ENCODE results near the gene GDF11.

The GDF11 gene

GRCh38 chr12:55715833-55716581 is 26.9 kb upstream of the GDF11 start, which contains the start of gene BLOC1S1:
Gene BLOC1S1, plus strand, starts transcription at chr12:55716046. Its CDS starts 6 bp downstream, at chr12:55716052.
- H3K27ac ChIP-seq = peak within 1 kb of the TSS; percentile 99

GRCh38 chr12:55716582-55716957 is 26.4 kb upstream of the GDF11 start:
- no peak for TF ChIP-seq ZFX (IDR thresholded peaks at IDR 0.05; ENCODE audit: borderline replicate concordance)
- no peak for TF ChIP-seq CTCF (IDR thresholded peaks at IDR 0.05)
- H3K27ac ChIP-seq = peak overlapping the region; percentile 99

More at GRCh38 chr12:55715833-55716581, 26.9 kb upstream of the GDF11 start, which contains the start of gene BLOC1S1:
- no peak for TF ChIP-seq CTCF (IDR thresholded peaks at IDR 0.05)
- TF ChIP-seq ZFX (IDR thresholded peaks at IDR 0.05; ENCODE audit: borderline replicate concordance) = no peak

GRCh38 chr12:55717011-55718007 is 25.6 kb upstream of the GDF11 start:
- TF ChIP-seq ZFX (IDR thresholded peaks at IDR 0.05; ENCODE audit: borderline replicate concordance) (no peak), CTCF (IDR thresholded peaks at IDR 0.05) (no peak)
- H3K27ac ChIP-seq = peak overlapping the region; percentile 99

GRCh38 chr12:55718015-55718414 is 24.9 kb upstream of the GDF11 start:
- TF ChIP-seq CTCF (IDR thresholded peaks at IDR 0.05) = no peak
- peak overlapping the region; percentile 99 for H3K27ac ChIP-seq

- H3K27ac ChIP-seq = peak overlapping the region; percentile 99
Observed at GRCh38 chr12:55718624-55719275, 24.2 kb upstream of the GDF11 start.

GRCh38 chr12:55719371-55719770 is 23.6 kb upstream of the GDF11 start:
- TF ChIP-seq ZFX (IDR thresholded peaks at IDR 0.05; ENCODE audit: borderline replicate concordance) (no peak), CTCF (IDR thresholded peaks at IDR 0.05) (no peak)
- peak overlapping the region; percentile 99 for H3K27ac ChIP-seq

More at GRCh38 chr12:55718624-55719275, 24.2 kb upstream of the GDF11 start:
- TF ChIP-seq CTCF (IDR thresholded peaks at IDR 0.05) = no peak
- no peak for TF ChIP-seq ZFX (IDR thresholded peaks at IDR 0.05; ENCODE audit: borderline replicate concordance)

Data from 22Rv1 (cell line).